B cell (primary cell): ENCODE results near the gene DNHD1. TPM values are rescaled to one million over a fixed set of nuclear protein-coding genes. Genes with fewer than 3 reads are reported as not detected.

Experiments
- ATAC-seq: fragments of 200-7000 bp; cut with Tn5 transposase; one replicate; pipeline ENCODE4 v1.10.0; 2021; ENCODE audit warnings: low read depth, mild to moderate bottlenecking, moderate number of reproducible peaks, moderate library complexity
- CTCF ChIA-PET: fragments of 350-600 bp; sonication (Branson Sonifier 250); formaldehyde crosslinking; loops from one replicate; lab custom pipeline; 2021; ENCODE audit warnings: antibody characterized with exemption, inconsistent platforms; lab: Charles Lee
- POLR2A ChIA-PET: fragments of 350-600 bp; sonication (Branson Sonifier 250); formaldehyde crosslinking; loops from one replicate; lab custom pipeline; 2021; ENCODE audit warnings: antibody characterized with exemption; lab: Charles Lee
- DNase-seq: peaks from one replicate; pipeline ENCODE4 v3.0.0; 2013
- H2AFZ ChIP-seq: 2 replicates; pipeline ENCODE4 v1.6.1; 2012; ENCODE audit warnings: mild to moderate bottlenecking, low read depth, low read length; ENCODE audit not compliant: insufficient read depth, poor library complexity, severe bottlenecking
- H3K27ac ChIP-seq, 2 donors: 1 replicate in 1 of 2; 2 replicates in 1 of 2; pipeline ENCODE4 v1.5.1; 2012 to 2013; ENCODE audit warnings: low read length in 2 of 2, mild to moderate bottlenecking in 2 of 2, moderate library complexity in 1 of 2
- H3K27me3 ChIP-seq, 4 experiments: fragments of 200-600 bp in 1 of 4; sonication (generic) in 1 of 4; replicated peaks in 1 of 4; 1 replicate in 2 of 4; 2 replicates in 2 of 4; pipeline versions ENCODE4 v1.6.1 to v1.7.0; 2013 to 2016; ENCODE audit warnings: low read length in 3 of 4, mild to moderate bottlenecking in 2 of 4, mixed read lengths in 1 of 4, moderate library complexity in 1 of 4; ENCODE audit not compliant: insufficient read depth in 4 of 4, control insufficient read depth in 3 of 4; ENCODE audit errors: control extremely low read depth in 1 of 4
- H3K36me3 ChIP-seq, 2 experiments: replicated peaks in 1 of 2; 1 replicate in 1 of 2; 2 replicates in 1 of 2; pipeline versions ENCODE4 v1.6.1 to v1.7.1; 2013; ENCODE audit warnings: low read length in 1 of 2; ENCODE audit not compliant: insufficient read depth in 2 of 2, control insufficient read depth in 1 of 2; ENCODE audit errors: control extremely low read depth in 1 of 2, extremely low read depth in 1 of 2
- H3K4me1 ChIP-seq, 2 donors: fragments of 200-600 bp in 1 of 2; sonication (generic) in 1 of 2; 1 replicate in 1 of 2; 2 replicates in 1 of 2; pipeline versions ENCODE4 v1.5.1 to v1.6.1; 2013 to 2017; ENCODE audit warnings: low read length in 2 of 2; ENCODE audit not compliant: control insufficient read depth in 2 of 2, insufficient read depth in 2 of 2
- H3K4me2 ChIP-seq: replicated peaks from 2 replicates; pipeline ENCODE3; 2012; ENCODE audit warnings: mild to moderate bottlenecking, low read depth, low read length; ENCODE audit not compliant: poor library complexity, severe bottlenecking
- H3K4me3 ChIP-seq, 5 experiments: fragments of 200-600 bp in 1 of 5; sonication (generic) in 1 of 5; 1 replicate in 3 of 5; 2 replicates in 2 of 5; pipeline versions ENCODE4 v1.5.1 to v1.7.0; 2011 to 2016; ENCODE audit warnings: low read length in 4 of 5, mild to moderate bottlenecking in 4 of 5, low read depth in 2 of 5, control low read depth in 1 of 5, moderate library complexity in 1 of 5; ENCODE audit not compliant: insufficient read depth in 1 of 5; ENCODE audit errors: control extremely low read depth in 1 of 5, extremely low read depth in 1 of 5
- H3K79me2 ChIP-seq: fragments of 200-600 bp; sonication (generic); one replicate; pipeline ENCODE4 v1.6.0; 2016; ENCODE audit warnings: low read length; ENCODE audit not compliant: control insufficient read depth, insufficient read depth
- H3K9ac ChIP-seq: fragments of 200-600 bp; sonication (generic); 2 replicates; pipeline ENCODE4 v1.6.1; 2017; ENCODE audit warnings: mild to moderate bottlenecking, low read length, moderate library complexity
- H3K9me3 ChIP-seq, 3 donors: one replicate each; pipeline versions ENCODE4 v1.6.1 to v1.7.1; 2013; ENCODE audit warnings: low read length in 2 of 3; ENCODE audit not compliant: control insufficient read depth in 2 of 3, insufficient read depth in 1 of 3; ENCODE audit errors: control extremely low read depth in 1 of 3
- H4K20me1 ChIP-seq: 2 replicates; pipeline ENCODE4 v1.6.0; 2012; ENCODE audit warnings: mild to moderate bottlenecking, low read length; ENCODE audit not compliant: insufficient read depth, control insufficient read depth, poor library complexity, severe bottlenecking
- H3K27ac Mint-ChIP-seq: one replicate; pipeline ENCODE4 v1.8.0; 2021; ENCODE audit warnings: mixed read lengths
- H3K27me3 Mint-ChIP-seq: one replicate; pipeline ENCODE4 v1.8.0; 2021; ENCODE audit warnings: mixed read lengths
- H3K4me1 Mint-ChIP-seq: one replicate; pipeline ENCODE4 v1.8.0; 2021; ENCODE audit warnings: mixed read lengths
- H3K4me3 Mint-ChIP-seq: one replicate; pipeline ENCODE4 v1.8.0; 2021; ENCODE audit warnings: mixed read lengths
- H3K9me3 Mint-ChIP-seq: one replicate; pipeline ENCODE4 v1.8.0; 2022; ENCODE audit warnings: mixed read lengths; ENCODE audit not compliant: insufficient read depth
- CTCF ChIP-seq: fragments of 200-600 bp; IDR thresholded peaks from one replicate; pipeline ENCODE4 v1.8.0; 2022; ENCODE audit warnings: antibody characterized with exemption, mild to moderate bottlenecking
- EZH2 ChIP-seq: IDR thresholded peaks from 2 replicates; pipeline ENCODE4 v1.6.1; 2012; ENCODE audit warnings: borderline replicate concordance, low read depth, mild to moderate bottlenecking, moderate library complexity, low read length; ENCODE audit not compliant: insufficient read depth, poor library complexity, severe bottlenecking
- WGBS: methylation state at CpG from one replicate; pipeline ENCODE4 v1.1.5; 2013; ENCODE audit warnings: missing lambda C conversion rate; ENCODE audit not compliant: insufficient coverage; 5-methylcytosine and 5-hydroxymethylcytosine counted together
- intact Hi-C: fragments of 100-400 bp; cut with micrococcal nuclease; formaldehyde crosslinking; loops from one replicate; pipeline ENCODE4 v1.10.0; 2022
- polyA plus RNA-seq: library from polyadenylated mRNA; depleted of rRNA; stranded (reverse); fragments of >200 nt; gene quantifications from 2 replicates; pipeline ENCODE4 v1.2.3, GENCODE V29; 2012
- total RNA-seq, 2 donors: library from RNA; stranded (reverse); fragments of 120-200 nt in 1 of 2; gene quantifications; 1 replicate in 1 of 2; 2 replicates in 1 of 2; pipeline versions ENCODE4 v1.2.3 to v1.2.4, GENCODE V29; 2013 to 2022

DNHD1 gene
- total and polyA plus RNA-seq, 2 donors (not counting 1 experiment from before 2014, with no cell fraction given), result 53.9 to 58.2 TPM

GRCh38 chr11:6547177-6547576 is 50.1 kb downstream of the DNHD1 start:
- Histone ChIP-seq H3K9ac (no peak overlapping the region), H3K4me1 (no peaks in the 10 kb centered on the region), H3K4me3 (no peak overlapping the region), H3K27ac (no peak overlapping the region), H4K20me1 (no peaks in the 10 kb centered on the region), H3K36me3 (no peaks in the 10 kb centered on the region), H3K4me2 (no peak overlapping the region), H2AFZ (no peak overlapping the region), H3K79me2 (no peaks in the 10 kb centered on the region), H3K27me3 (no peaks in the 10 kb centered on the region), H3K9me3 (no peaks in the 10 kb centered on the region)
- Mint-ChIP-seq H3K27me3 (no peaks in the 10 kb centered on the region), H3K27ac (no peak overlapping the region), H3K4me1 (no peaks in the 10 kb centered on the region), H3K4me3 (no peak overlapping the region), H3K9me3 (no peaks in the 10 kb centered on the region)
- TF ChIP-seq EZH2, result no peak
- no peak for TF ChIP-seq CTCF
- WGBS, result 97% methylated on average over 6 of the region's 6 CpGs
- ChIA-PET CTCF (interaction anchor here (2.3 kb wide), 1 partner anchor 16 kb away, joined by 9 read pairs; no protein-coding TSS in a partner anchor), POLR2A (no interaction called here)
- ATAC-seq (no peak), DNase-seq (no peak)
- intact Hi-C loops, result no loop called here

- Histone ChIP-seq H4K20me1 (no peaks in the 10 kb centered on the region), H3K9me3 (no peaks in the 10 kb centered on the region), H3K27me3 (no peaks in the 10 kb centered on the region), H3K4me3 (no peak overlapping the region), H3K79me2 (no peaks in the 10 kb centered on the region), H3K36me3 (no peaks in the 10 kb centered on the region), H3K27ac (no peak overlapping the region), H3K4me2 (no peak overlapping the region), H3K9ac (no peak overlapping the region), H3K4me1 (no peaks in the 10 kb centered on the region), H2AFZ (no peak overlapping the region)
- Mint-ChIP-seq H3K27me3 (no peaks in the 10 kb centered on the region), H3K27ac (no peak overlapping the region), H3K4me3 (no peak overlapping the region), H3K4me1 (no peaks in the 10 kb centered on the region), H3K9me3 (no peaks in the 10 kb centered on the region)
- TF ChIP-seq CTCF (no peak), EZH2 (no peak)
- intact Hi-C loops, result no loop called here
- no peak for ATAC-seq
- CTCF ChIA-PET, result interaction anchor here (1.2 to 2.3 kb wide), 2 partner anchors 17 to 20 kb away, joined by 3 to 9 read pairs; no protein-coding TSS in a partner anchor
- DNase-seq, result no peak
- 89% methylated on average over 1 of the region's 2 CpGs for WGBS
- POLR2A ChIA-PET, result no interaction called here
Observed at GRCh38 chr11:6548121-6548520, 51.0 kb downstream of the DNHD1 start.
